Measurements from ENCODE around the gene ELOVL2. TPM values are rescaled to one million over a fixed set of nuclear protein-coding genes. Genes with fewer than 3 reads are reported as not detected.

Gene ELOVL2
- total RNA-seq, 1 experiment from 2014 or later: 0.41 TPM

DNA sequence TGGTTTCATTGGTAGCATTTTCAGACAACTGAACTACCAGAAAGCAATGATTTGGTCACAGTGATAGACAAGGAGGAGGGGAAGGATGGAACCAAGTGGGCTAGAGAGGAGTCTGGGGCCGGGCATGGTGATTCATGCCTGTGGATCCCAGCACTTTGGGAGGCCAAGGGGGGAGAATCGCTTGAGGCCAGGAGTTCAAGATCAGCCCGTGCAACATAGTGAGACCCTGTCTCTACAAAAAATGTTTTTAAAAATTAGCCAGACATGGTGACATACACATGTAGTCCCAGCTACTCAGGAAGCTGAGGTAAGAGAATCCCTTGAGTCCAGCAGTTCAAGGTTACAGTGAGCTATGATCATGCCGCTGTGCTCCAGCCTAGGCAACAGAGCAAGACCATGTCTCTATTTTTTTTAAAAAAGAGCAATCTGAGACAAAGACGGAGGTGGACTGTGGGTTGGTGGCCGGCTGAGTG, 86.7 kb downstream of the ELOVL2 start:
- no peak for DNase-seq
- intact Hi-C loops (cut with micrococcal nuclease; ENCODE audit: unreplicated experiment): no loop called here
- Histone ChIP-seq H2AFZ (no peak overlapping the region), H3K4me2 (no peak overlapping the region), H3K36me3 (ENCODE audit: low read depth) (no peaks in the 10 kb centered on the region), H4K20me1 (ENCODE audit: insufficient read depth) (no peaks in the 10 kb centered on the region), H3K27me3 (ENCODE audit: insufficient read depth, low read depth) (no peaks in the 10 kb centered on the region), H3K4me1 (replicated peaks; ENCODE audit: insufficient read depth) (no peaks in the 10 kb centered on the region), H3K9me3 (ENCODE audit: insufficient read depth, low read depth) (no peaks in the 10 kb centered on the region), H3K4me3 (no peak overlapping the region), H3K79me2 (ENCODE audit: low read depth) (no peaks in the 10 kb centered on the region), H3K27ac (no peak overlapping the region), H3K9me2 (ENCODE audit: insufficient read depth) (no peaks in the 10 kb centered on the region), H3F3A (ENCODE audit: insufficient read depth, low read depth) (no peaks in the 10 kb centered on the region)
- ChIA-PET POLR2A (ENCODE audit: unreplicated experiment) (no interaction called here), CTCF (interaction anchor here (0.7 kb wide), 1 partner anchor 602 kb away, joined by 3 read pairs; no protein-coding TSS in a partner anchor)
- TF ChIP-seq EZH2 (IDR thresholded peaks at IDR 0.05; ENCODE audit: low read depth): no peak
- TF ChIP-seq, protein P1, sequence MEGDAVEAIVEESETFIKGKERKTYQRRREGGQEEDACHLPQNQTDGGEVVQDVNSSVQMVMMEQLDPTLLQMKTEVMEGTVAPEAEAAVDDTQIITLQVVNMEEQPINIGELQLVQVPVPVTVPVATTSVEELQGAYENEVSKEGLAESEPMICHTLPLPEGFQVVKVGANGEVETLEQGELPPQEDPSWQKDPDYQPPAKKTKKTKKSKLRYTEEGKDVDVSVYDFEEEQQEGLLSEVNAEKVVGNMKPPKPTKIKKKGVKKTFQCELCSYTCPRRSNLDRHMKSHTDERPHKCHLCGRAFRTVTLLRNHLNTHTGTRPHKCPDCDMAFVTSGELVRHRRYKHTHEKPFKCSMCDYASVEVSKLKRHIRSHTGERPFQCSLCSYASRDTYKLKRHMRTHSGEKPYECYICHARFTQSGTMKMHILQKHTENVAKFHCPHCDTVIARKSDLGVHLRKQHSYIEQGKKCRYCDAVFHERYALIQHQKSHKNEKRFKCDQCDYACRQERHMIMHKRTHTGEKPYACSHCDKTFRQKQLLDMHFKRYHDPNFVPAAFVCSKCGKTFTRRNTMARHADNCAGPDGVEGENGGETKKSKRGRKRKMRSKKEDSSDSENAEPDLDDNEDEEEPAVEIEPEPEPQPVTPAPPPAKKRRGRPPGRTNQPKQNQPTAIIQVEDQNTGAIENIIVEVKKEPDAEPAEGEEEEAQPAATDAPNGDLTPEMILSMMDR (conservative IDR thresholded peaks at IDR 0.05): no peak
- BruUV-seq (replicated peaks): no TSS peak

DNA sequence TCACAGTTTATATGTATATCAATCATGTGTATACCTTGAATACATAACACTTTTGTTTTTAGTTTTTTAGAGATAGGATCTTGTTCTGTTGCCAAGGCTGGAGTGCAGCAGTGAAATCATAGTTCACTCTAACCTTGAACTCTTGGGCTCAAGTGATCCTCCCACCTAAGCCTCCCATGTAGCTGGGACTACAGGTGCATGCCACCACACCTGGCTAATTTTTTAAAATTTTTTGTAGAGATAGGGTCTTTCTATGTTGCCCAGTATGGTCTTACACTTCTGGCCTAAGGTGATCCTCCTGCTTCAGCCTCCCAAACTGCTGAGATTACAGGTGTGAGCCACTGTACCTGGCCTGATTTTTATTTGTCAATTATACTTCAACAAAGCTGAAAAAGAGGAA, 87.3 kb downstream of the ELOVL2 start:
- Histone ChIP-seq H3K27me3 (ENCODE audit: insufficient read depth, low read depth) (no peaks in the 10 kb centered on the region), H3K27ac (no peak overlapping the region), H3F3A (ENCODE audit: insufficient read depth, low read depth) (no peaks in the 10 kb centered on the region), H2AFZ (no peak overlapping the region), H3K4me2 (no peak overlapping the region), H3K9me3 (ENCODE audit: insufficient read depth, low read depth) (no peaks in the 10 kb centered on the region), H3K79me2 (ENCODE audit: low read depth) (no peaks in the 10 kb centered on the region), H3K4me1 (replicated peaks; ENCODE audit: insufficient read depth) (no peaks in the 10 kb centered on the region), H3K4me3 (no peak overlapping the region), H4K20me1 (ENCODE audit: insufficient read depth) (no peaks in the 10 kb centered on the region), H3K9me2 (ENCODE audit: insufficient read depth) (no peaks in the 10 kb centered on the region), H3K36me3 (ENCODE audit: low read depth) (no peaks in the 10 kb centered on the region)
- DNase-seq: no peak
- no peak for TF ChIP-seq EZH2 (IDR thresholded peaks at IDR 0.05; ENCODE audit: low read depth)
- TF ChIP-seq, protein P1 (conservative IDR thresholded peaks at IDR 0.05): no peak
- CTCF ChIA-PET: interaction anchor here (0.7 kb wide), 1 partner anchor 603 kb away, joined by 3 read pairs; no protein-coding TSS in a partner anchor
- intact Hi-C loops (cut with micrococcal nuclease; ENCODE audit: unreplicated experiment): no loop called here
- POLR2A ChIA-PET (ENCODE audit: unreplicated experiment): no interaction called here
- no TSS peak for BruUV-seq (replicated peaks)

DNA sequence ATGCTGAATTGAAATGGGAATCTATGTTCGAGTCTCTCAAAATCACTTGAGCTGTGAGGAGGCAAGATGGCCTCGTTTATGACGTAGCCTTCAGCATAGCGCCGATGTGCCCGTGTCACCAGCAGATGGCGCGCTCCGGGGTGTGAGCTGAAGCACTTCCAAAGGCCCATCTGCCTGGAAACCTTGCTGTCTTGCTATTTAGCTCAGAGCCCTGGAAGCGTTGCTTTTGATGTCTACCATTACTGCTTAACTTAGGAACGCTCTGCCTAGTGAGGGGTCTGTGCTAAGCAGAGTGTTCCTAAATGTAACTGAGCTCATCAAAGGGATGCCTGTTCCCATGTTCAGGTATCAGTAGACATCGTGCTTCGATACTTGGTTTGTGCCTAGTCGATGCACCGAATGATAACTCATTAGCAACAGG, 89.5 kb downstream of the ELOVL2 start:
- DNase-seq: peak in 1 of 2 experiments; percentile 57
- CTCF ChIA-PET: interaction anchor here (0.6 to 1.3 kb wide), 5 partner anchors 86 to 621 kb away, joined by 3 to 12 read pairs (median 4); no protein-coding TSS in a partner anchor
- H3K9me3 ChIP-seq (ENCODE audit: insufficient read depth, low read depth): no peaks in the 10 kb centered on the region
- POLR2A ChIA-PET (ENCODE audit: unreplicated experiment): no interaction called here
- H2AFZ ChIP-seq: no peak overlapping the region
- H3K4me3 ChIP-seq: no peak overlapping the region
- no peaks in the 10 kb centered on the region for H3F3A ChIP-seq (ENCODE audit: insufficient read depth, low read depth)
- no peak overlapping the region for H3K4me2 ChIP-seq
- no TSS peak for BruUV-seq (replicated peaks)
- H3K4me1 ChIP-seq (replicated peaks; ENCODE audit: insufficient read depth): no peaks in the 10 kb centered on the region
- H4K20me1 ChIP-seq (ENCODE audit: insufficient read depth): no peaks in the 10 kb centered on the region
- no peak for TF ChIP-seq EZH2 (IDR thresholded peaks at IDR 0.05; ENCODE audit: low read depth)
- TF ChIP-seq, protein P1 (conservative IDR thresholded peaks at IDR 0.05): peak; percentile 46
- no peak overlapping the region for H3K27ac ChIP-seq
- H3K79me2 ChIP-seq (ENCODE audit: low read depth): no peaks in the 10 kb centered on the region
- H3K9me2 ChIP-seq (ENCODE audit: insufficient read depth): no peaks in the 10 kb centered on the region
- no peaks in the 10 kb centered on the region for H3K27me3 ChIP-seq (ENCODE audit: insufficient read depth, low read depth)
- no peaks in the 10 kb centered on the region for H3K36me3 ChIP-seq (ENCODE audit: low read depth)
- intact Hi-C loops (cut with micrococcal nuclease; ENCODE audit: unreplicated experiment): loop anchor here (5.0 kb wide), 1 partner anchor 188 kb away; no protein-coding TSS in a partner anchor
